Subcutaneous adipose tissue (tissue), 4 donors: ENCODE results near the gene FNBP1. TPM values are rescaled to one million over a fixed set of nuclear protein-coding genes. Genes with fewer than 3 reads are reported as not detected.

Source experiments
- CTCF ChIP-seq: fragments of 450-650 bp; IDR thresholded peaks from one replicate; pipeline ENCODE4 v1.5.1; 2016; ENCODE audit warnings: low read depth, mild to moderate bottlenecking, control low read depth, antibody characterized with exemption, moderate library complexity
- total RNA-seq, 4 donors: library from RNA; depleted of rRNA; stranded (reverse); fragments of >200 nt; gene quantifications; one replicate each; pipeline ENCODE4 v1.1.0, GENCODE V29; 2016

Gene FNBP1
- total RNA-seq, 4 donors from 2014 or later, result 34.1 to 68.6 (median 50.7) TPM

GRCh38 chr9:129945314-129945713 is 97.7 kb downstream of the FNBP1 start:
- no peak for TF ChIP-seq CTCF

DNA sequence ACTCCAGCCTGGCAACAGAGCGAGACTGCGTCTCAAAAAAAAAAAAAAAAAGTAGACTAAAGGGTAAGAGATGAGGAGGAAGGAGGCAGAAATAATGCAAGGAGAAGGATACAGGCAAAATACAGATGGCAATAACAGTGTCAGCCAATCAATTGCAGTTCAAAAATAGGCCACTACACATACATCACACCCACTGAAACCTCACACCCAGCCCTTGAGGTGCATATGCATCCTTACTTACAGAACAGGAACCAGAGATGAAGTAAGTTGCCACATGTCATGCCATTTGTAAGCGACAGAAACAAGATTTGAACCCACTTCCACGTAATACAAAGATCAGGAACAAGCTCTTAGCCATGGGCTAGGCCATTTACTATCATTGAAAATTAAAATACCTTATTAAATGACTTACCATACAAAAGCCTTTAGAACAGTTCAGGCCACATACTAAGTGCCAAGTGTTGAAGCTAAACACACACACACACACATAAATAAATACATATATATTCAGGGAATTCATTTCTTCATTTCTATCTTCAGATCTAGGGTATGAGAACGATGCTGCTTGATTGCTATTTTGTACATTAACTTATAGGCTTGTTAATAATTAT is 98.4 kb downstream of the FNBP1 start:
- no peak for TF ChIP-seq CTCF

GRCh38 chr9:129939431-129939830 is 103.6 kb downstream of the FNBP1 start:
- TF ChIP-seq CTCF, result no peak

DNA sequence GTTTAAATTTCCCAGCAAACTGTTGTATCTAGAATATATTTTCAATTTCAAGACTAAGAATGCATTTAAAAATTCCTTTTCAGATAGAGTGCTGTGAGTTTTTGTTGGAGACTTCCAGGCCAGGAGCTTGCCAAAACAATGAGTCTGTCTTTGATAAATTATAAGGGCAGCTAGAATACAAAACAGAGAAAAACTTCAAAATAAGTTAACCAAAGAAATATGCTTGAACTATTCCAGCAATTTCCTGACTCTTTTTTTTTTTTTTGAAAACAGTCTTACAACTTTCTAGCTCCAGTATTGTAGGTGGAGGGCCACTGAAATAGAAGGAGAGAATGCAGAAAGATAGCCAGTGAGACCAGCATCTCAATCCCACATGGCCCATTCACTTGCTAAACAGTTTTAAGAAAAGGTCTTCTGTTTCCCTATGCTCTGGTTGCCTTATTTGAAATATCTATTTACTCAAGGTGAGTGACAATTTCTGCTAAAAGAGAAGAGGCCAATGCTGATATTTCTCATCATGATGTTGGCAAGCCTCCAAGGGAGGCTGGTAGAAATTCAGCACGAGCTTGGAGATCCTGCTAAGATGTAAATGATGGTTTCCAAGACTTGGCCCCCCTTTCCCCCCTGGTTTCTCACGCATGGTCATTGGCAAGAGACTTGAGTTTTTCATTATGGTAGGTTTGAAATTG is 104.6 kb downstream of the FNBP1 start:
- no peak for TF ChIP-seq CTCF

DNA sequence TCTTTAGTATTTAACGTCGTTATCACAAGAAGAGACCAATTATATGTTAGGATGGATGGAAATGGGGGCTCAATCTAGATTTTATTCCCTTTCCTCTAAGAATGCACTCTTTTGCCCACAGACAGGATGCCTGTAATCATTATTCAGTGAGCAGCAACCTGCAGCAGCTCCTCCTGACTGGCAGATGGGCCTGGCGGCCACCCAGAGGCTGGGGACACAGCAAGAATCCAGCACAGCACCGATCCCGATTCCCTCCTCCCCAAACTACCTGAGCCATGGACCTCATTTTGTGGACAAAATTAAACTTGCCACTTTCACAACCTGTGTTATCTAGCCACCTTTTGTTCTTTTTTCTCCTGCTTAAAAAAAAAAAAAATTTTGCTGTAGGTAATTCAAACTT is 106.8 kb downstream of the FNBP1 start:
- no peak for TF ChIP-seq CTCF

DNA sequence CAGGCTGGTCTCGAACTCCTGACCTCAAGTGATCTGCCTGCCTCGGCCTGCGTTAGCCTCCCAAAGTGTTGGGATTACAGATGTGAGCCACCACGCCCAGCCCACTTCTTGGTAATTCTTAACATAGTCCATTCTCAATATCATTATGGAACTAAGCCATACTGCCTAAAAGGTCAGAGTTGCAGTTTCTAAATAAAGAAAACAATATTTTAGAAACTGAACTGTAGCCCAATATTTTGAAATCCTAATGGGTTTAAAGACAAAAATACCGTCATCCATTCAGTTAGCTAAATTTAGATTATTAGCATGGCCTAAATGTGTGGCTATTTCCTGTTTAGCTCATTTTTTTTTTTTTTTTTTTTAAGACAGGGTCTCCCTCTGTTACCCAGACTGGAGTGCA is 108.2 kb downstream of the FNBP1 start:
- no peak for TF ChIP-seq CTCF

- no peak for TF ChIP-seq CTCF
Observed at GRCh38 chr9:129934041-129934591, 108.9 kb downstream of the FNBP1 start.
